Psoas muscle (tissue), 8 donors: Measurements from ENCODE around the gene MRPL57. TPM values are rescaled to one million over a fixed set of nuclear protein-coding genes. Genes with fewer than 3 reads are reported as not detected.
"Not testable (repeated sequence)": the region's sequence is repeated elsewhere in the genome, so short reads cannot be mapped to it uniquely, and the experiment has no call there.

Source experiments
- ATAC-seq, 4 donors: fragments of 200-7000 bp; cut with Tn5 transposase; one replicate each; pipeline ENCODE4 v1.9.1; 2020; ENCODE audit warnings: moderate library complexity in 3 of 4, mild to moderate bottlenecking in 2 of 4
- DNase-seq, 2 donors: peaks; one replicate each; pipeline ENCODE4 v3.0.0-alpha.2; 2020
- H3K27ac ChIP-seq: fragments of 200-600 bp; one replicate; pipeline ENCODE4 v1.8.0; 2022
- H3K27me3 ChIP-seq, 3 donors: fragments of 200-600 bp in 1 of 3; one replicate each; pipeline versions ENCODE4 v1.6.1 to v1.8.0; 2013 to 2022; ENCODE audit warnings: low read length in 2 of 3, mild to moderate bottlenecking in 2 of 3, moderate library complexity in 1 of 3; ENCODE audit not compliant: insufficient read depth in 3 of 3
- H3K36me3 ChIP-seq, 2 donors: fragments of 200-600 bp in 1 of 2; one replicate each; pipeline versions ENCODE4 v1.6.1 to v1.8.0; 2013 to 2022; ENCODE audit warnings: low read depth in 1 of 2, mild to moderate bottlenecking in 1 of 2, moderate library complexity in 1 of 2; ENCODE audit not compliant: insufficient read depth in 1 of 2
- H3K4me1 ChIP-seq: fragments of 200-600 bp; one replicate; pipeline ENCODE4 v1.8.0; 2022
- H3K4me3 ChIP-seq: fragments of 200-600 bp; one replicate; pipeline ENCODE4 v1.8.0; 2022; ENCODE audit warnings: mild to moderate bottlenecking
- H3K9me3 ChIP-seq: fragments of 200-600 bp; one replicate; pipeline ENCODE4 v1.8.0; 2022
- WGBS, 3 donors: extraction: QIAGEN DNeasy Blood & Tissue Kit; methylation state at CpG; one replicate each; pipeline versions ENCODE4 v1.1.6 to v1.1.7; 2013; 5-methylcytosine and 5-hydroxymethylcytosine counted together
- intact Hi-C, 2 donors: fragments of 100-400 bp; cut with DNase I; formaldehyde crosslinking; loops; one replicate each; pipeline versions ENCODE4 v1.11.0 to v1.14.2; 2022
- polyA plus RNA-seq, 3 donors: library from polyadenylated mRNA; stranded (reverse); fragments of 200-250 nt; gene quantifications; one replicate each; pipeline ENCODE4 v1.2.3, GENCODE V29; 2013
- total RNA-seq, 4 donors: library from RNA; stranded (reverse); fragmentation: NEBNext Ultra II Directional in 2 of 4; extraction: Animal tissue kit (Norgen Biotek cat#: 25700) in 2 of 4; gene quantifications; one replicate each; pipeline versions ENCODE4 v1.2.1 to v1.2.4, GENCODE V29; 2021 to 2023
- TF ChIP-seq, protein P1 (sequence below): fragments of 200-600 bp; IDR thresholded peaks from one replicate; pipeline ENCODE4 v1.8.0; 2022; ENCODE audit warnings: antibody characterized with exemption
- donor health status: healthy with polysubstance abuse.
- donor health status: DM: no; HTN: no; CAD: no; lungs with moderate emphysema.
- donor health status: Bipolar disorder and iron deficiency.
- donor health status: healthy.
- donor health status: DM: yes; HTN: yes; CAD: no.
- donor health status: DM: no; HTN: no; CAD: no.
- donor health status: DM: no; HTN: no; CAD: no.
- donor health status: DM: yes; HTN: yes; CAD: no.

The MRPL57 gene
- total and polyA plus RNA-seq, 7 donors = 17.6 to 30.7 (median 23.2) TPM

- no peaks in the 10 kb centered on the region for H3K36me3 ChIP-seq
These were observed 11.8 kb upstream of the MRPL57 start for GRCh38 chr13:21164631-21165030.

GRCh38 chr13:21165606-21166005, 10.9 kb upstream of the MRPL57 start:
- H3K27me3 ChIP-seq, DNase-seq, H3K36me3 ChIP-seq, H3K4me3 ChIP-seq, H3K9me3 ChIP-seq, H3K4me1 ChIP-seq, ATAC-seq, H3K27ac ChIP-seq, intact Hi-C loops: not testable (repeated sequence)
- 58 to 81% (median 64%) methylated on average over 4 of the region's 4 CpGs for WGBS, 3 donors

More at GRCh38 chr13:21164631-21165030, 11.8 kb upstream of the MRPL57 start:
- TF ChIP-seq, protein P1, sequence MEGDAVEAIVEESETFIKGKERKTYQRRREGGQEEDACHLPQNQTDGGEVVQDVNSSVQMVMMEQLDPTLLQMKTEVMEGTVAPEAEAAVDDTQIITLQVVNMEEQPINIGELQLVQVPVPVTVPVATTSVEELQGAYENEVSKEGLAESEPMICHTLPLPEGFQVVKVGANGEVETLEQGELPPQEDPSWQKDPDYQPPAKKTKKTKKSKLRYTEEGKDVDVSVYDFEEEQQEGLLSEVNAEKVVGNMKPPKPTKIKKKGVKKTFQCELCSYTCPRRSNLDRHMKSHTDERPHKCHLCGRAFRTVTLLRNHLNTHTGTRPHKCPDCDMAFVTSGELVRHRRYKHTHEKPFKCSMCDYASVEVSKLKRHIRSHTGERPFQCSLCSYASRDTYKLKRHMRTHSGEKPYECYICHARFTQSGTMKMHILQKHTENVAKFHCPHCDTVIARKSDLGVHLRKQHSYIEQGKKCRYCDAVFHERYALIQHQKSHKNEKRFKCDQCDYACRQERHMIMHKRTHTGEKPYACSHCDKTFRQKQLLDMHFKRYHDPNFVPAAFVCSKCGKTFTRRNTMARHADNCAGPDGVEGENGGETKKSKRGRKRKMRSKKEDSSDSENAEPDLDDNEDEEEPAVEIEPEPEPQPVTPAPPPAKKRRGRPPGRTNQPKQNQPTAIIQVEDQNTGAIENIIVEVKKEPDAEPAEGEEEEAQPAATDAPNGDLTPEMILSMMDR = no peak
- Histone ChIP-seq H3K4me1 (no peaks in the 10 kb centered on the region), H3K9me3 (no peaks in the 10 kb centered on the region), H3K27ac (no peak overlapping the region), H3K4me3 (no peak overlapping the region), H3K27me3 (no peaks in the 10 kb centered on the region)
- WGBS, 3 donors = 97 to 100% (median 99%) methylated on average over 4 of the region's 4 CpGs
- ATAC-seq = no peak
- no peak for DNase-seq
- intact Hi-C loops = no loop called here

DNA sequence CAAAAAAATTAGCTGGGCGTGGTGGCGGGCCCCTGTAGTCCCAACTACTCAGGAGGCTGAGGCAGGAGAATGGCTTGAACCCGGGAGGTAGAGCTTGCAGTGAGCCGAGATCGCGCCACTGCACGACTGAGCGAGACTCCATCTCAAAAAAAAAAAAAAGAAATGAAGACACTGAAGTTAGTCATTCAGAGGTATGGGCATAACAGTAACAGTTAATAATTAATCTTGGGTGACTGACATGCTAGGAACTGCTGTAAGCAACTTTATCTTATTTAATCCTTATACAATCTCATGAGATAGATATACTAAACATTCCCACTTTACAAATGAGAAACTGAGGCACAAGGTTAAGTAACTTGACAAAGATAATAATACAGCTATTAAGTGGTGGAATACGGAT, 5.0 kb upstream of the MRPL57 start:
- no peak overlapping the region for H3K27ac ChIP-seq
- ATAC-seq (no peak), DNase-seq (no peak)
- H3K4me3 ChIP-seq = no peak overlapping the region
- WGBS, 3 donors = 96 to 97% (median 96%) methylated on average over 9 of the region's 9 CpGs
- H3K9me3 ChIP-seq = no peaks in the 10 kb centered on the region
- H3K4me1 ChIP-seq = peaks cover 5% of the 10 kb centered on the region
- H3K27me3 ChIP-seq = no peaks in the 10 kb centered on the region
- no peaks in the 10 kb centered on the region for H3K36me3 ChIP-seq
- TF ChIP-seq, protein P1 = no peak
- intact Hi-C loops = no loop called here

- 0% methylated on average over 1 of the region's 1 CpG for WGBS, 3 donors
- H3K9me3 ChIP-seq, DNase-seq, H3K27me3 ChIP-seq, H3K4me3 ChIP-seq, ATAC-seq, intact Hi-C loops, H3K27ac ChIP-seq, H3K36me3 ChIP-seq: not testable (repeated sequence)
- H3K4me1 ChIP-seq = peaks cover 17% of the 10 kb centered on the region
These were observed 2.7 kb upstream of the MRPL57 start for GRCh38 chr13:21173767-21174166.

- Histone ChIP-seq H3K4me3 (peak overlapping the region; percentile 100), H3K4me1 (peaks cover 17% of the 10 kb centered on the region), H3K27me3 (no peaks in the 10 kb centered on the region), H3K27ac (peak overlapping the region; percentile 98), H3K36me3 (no peaks in the 10 kb centered on the region), H3K9me3 (no peaks in the 10 kb centered on the region)
- 2% methylated on average over 13 of the region's 13 CpGs for WGBS, 3 donors
- intact Hi-C loops = loop anchor here in 1 of 2 donors (2.0 to 5.0 kb wide), 2 partner anchors 233 to 302 kb away; no protein-coding TSS in a partner anchor
- DNase-seq (no peak), ATAC-seq (no peak)
- TF ChIP-seq, protein P1 = no peak
These were observed 723 bp upstream of the MRPL57 start for GRCh38 chr13:21175656-21176214.

GRCh38 chr13:21176982-21177284, 475 bp downstream of the MRPL57 start:
- intact Hi-C loops = loop anchor here in 1 of 2 donors (2.0 to 5.0 kb wide), 2 partner anchors 234 to 300 kb away; no protein-coding TSS in a partner anchor

More at GRCh38 chr13:21176982-21177284, 475 bp downstream of the MRPL57 start:
- H3K36me3 ChIP-seq = no peaks in the 10 kb centered on the region
- WGBS, 3 donors = 0 to 1% (median 1%) methylated on average over 26 of the region's 26 CpGs
- peak overlapping the region; percentile 100 for H3K4me3 ChIP-seq
- H3K27me3 ChIP-seq = no peaks in the 10 kb centered on the region
- no peaks in the 10 kb centered on the region for H3K9me3 ChIP-seq
- H3K27ac ChIP-seq = peak overlapping the region; percentile 98
- peaks cover 17% of the 10 kb centered on the region for H3K4me1 ChIP-seq
- TF ChIP-seq, protein P1 = no peak
- DNase-seq = no peak
- peak; percentile 50 to 71 (median 58) for ATAC-seq
